NCI-H2107 treated with DMSO at 0.1 percent for 48 hours (cell line): ENCODE data around the gene APBA2.
A peak's percentile ranks its signal among the peaks of the same experiment; 100 is the strongest.

Experiments used
- DNase-seq: peaks from one replicate; lab custom pipeline; 2025; ENCODE audit not compliant: unreplicated experiment; lab: John Stamatoyannopoulos, UW

APBA2 gene

DNA sequence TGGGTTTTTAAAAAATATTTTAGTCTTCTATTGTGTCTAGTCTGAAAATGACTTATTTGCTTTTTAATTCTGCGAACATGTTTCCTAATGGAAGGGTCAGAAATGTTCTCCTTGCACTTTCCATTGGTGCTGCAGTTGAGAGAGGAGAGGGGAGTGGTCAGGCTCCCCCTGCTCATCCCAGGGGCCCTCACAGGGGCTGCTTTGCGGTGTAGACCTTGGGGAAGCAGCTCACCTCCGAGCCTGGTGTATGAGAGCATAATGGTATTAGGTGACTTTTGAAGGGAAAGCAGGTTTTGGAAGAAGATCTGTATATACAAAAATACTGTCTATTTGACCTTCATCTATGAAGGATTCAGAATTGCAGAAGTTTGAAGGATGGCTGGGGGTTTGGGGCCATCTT lies 28.3 kb downstream of the APBA2 start:
- DNase-seq = no peak

DNA sequence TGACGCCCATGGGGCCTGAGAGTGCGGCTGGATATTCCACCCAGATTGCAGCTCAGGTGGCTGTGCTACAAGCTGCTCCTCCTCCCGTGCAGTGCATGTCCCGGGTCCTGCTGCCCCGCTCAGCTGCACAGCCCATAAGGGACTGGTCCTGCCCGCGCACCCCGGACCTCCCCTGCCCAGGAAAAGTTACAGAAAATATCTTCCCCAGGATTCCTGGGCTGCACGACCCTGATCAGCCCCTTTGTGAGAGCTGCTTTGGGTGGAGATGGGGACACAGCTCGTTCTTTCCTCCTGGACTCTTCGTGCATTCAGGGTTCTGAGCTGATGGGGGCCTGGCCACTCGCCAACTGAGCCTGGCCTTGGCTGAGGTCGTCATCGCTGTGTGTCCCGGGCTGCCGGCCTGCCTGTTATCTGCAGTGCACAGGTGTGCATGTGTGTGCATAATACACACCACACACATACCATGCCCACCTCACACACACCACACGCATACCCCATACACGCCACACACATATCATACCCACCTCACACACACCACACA lies 28.8 kb downstream of the APBA2 start:
- no peak for DNase-seq

DNA sequence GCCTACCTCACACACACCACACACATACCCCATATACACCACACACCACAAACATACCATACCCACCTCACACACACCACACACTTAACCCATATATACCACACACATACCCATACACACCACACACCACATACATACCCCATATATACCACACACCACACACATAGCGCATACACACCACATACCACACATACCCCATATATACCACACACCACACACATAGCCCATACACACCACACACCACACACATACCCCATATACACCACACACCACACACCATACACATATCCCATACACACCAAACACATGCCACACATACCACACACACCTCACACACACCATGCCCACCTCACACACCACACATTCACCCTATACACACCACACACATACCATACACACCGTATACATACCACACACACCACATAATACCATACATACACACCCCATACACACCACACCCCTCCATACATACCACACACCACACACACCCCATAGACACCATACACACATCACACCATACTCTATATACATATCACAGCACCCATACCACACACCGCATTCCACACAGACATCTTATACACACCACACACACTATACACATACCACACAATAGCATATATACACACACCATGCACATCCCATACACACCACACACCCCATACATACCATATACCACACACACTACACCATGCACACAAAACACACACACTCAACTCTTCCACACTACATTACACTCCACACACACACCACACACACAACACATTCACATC lies 29.5 kb downstream of the APBA2 start:
- no peak for DNase-seq

DNA sequence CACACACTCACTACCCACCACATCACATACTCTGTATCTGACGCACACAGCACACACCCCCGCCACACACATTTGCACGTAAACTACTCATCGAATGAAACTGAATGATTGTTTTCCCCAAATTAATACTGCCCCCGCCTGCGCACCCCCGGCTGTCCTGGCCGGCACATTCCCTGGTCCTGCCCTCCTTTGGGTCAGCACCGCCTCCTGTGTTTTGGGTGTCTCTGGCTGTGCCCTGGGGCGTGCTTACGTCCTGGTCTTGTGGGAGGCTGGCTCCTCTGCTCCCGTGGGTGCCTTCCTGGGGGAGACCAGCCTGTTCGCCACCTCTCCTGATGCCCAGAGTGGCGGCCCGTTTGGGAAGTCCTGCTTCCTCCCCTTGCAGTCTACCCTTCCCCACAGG lies 30.2 kb downstream of the APBA2 start:
- no peak for DNase-seq

DNA sequence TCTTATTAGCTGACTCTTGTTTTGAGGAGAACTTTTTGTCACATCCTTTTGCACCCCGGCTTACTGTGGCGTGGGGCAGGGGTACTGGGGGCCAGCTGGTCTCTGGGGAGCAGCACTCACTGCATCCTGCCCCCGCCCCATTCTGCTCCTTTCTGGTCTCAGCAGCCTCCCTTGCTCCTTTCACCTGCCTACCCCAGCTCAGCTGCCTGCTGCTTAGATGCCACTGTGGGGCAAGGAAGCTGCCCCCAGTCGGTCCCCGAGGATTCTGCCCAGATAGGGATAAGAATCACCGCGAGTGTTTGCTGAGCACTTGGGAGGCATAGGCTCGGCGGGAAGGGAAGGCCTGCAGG lies 32.0 kb downstream of the APBA2 start:
- no peak for DNase-seq

DNA sequence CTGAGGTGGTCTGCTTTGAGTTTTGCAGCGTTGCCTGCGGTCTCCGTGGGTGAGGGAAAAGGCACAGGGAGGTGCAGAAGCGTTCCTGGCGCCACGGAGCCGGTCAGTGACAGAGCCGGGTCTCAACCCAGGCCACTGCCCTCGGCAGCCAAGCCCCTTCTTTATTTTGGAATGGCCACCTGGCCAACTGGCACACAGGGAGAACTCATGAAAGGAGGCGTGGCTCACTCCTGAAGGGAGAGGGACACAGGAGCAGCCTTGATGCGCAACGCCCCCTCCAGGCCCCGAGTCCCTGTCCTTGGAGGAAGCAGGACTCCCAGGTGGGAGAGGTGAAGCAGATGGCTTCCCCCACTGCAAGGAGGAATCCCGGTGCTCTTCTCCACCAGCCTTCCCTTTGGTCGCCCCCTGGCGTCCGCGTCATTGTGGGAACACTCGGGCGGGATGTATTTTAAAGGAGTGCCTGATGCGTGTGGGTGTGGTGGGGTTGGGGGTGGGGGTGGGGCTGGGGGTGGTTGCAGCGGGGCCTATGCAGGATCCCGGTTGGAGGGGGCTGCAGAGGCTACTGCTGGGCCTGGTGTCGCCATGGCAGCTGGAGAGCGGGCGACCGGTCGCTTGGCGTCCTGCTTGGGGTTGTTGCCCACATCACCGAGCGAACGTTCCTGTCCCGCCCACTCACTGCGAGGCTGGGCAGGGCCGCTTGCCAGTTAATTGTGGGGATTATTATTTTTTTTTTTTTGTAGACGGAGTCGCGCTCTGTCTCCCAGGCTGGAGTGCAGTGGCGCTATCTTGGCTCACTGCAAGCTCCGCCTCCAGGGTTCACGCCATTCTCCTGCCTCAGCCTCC lies 32.6 kb downstream of the APBA2 start:
- no peak for DNase-seq

DNA sequence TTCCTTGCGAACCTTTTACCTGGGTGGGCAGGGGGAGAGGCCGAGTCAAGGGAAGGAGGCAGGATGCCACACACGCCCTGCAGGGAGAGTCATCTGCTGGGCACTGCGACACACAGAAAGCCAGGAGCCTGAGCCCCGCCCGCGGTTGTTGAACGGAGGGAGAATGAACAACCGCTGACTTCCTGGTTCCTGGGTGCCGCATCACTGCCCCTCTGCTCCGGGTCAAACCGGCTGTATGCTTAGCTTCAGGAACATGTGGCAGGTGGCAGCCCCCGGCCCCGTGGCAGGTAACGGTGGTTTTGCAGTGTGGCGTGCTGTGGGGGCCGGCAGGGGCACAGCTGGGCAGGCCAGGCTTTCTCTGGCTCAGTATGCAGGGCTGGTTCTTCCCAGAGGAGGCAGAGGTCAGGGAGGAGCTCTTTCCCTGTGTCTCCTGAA lies 33.4 kb downstream of the APBA2 start:
- peak; percentile 14 for DNase-seq

DNA sequence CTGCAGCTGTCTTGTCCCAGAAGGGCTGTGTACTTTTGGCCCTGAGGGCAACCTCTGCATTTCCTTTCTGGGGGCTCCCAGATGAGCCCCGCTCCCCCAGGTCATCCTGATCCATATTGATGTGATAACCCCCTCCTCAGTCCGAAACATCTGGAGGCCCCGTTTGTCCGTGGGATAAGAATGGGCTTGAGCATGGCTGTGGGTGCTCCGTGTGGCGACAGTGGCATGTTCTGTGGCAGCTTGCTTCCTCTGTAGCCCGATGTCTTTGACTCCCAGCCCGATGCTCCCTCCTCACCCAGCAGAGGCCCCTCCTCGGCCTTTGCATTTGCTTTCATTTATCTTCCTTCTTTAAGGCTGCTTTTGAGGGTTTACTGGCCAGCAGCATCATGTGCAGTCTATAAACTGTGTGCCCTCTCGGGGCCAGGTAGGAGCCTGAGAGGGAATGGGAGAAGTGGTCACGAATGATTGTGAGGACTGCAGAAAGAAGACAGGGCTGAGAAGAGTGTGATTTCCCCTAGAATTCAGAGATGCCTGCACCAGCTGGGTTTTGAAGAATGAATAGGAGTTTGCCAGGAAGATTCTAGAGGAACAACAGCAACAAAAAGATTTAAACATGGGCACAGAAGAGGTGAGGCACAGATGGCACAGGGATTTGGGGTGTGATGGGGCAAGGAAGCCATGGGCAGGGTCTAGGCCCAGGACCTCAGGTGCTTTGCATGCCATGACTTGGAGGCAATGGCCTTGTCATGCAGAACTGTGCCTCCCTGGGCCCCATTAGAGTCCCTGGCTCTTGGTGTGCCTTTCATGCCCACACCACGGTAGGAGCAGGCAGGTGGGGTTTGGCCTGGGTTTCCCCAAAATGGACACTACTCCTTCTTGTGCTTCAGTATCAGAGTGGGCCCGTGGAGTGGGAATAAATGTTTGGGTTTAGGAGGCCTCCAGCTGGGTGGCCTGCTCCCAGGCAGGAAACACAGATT lies 34.2 kb downstream of the APBA2 start:
- DNase-seq = no peak

DNA sequence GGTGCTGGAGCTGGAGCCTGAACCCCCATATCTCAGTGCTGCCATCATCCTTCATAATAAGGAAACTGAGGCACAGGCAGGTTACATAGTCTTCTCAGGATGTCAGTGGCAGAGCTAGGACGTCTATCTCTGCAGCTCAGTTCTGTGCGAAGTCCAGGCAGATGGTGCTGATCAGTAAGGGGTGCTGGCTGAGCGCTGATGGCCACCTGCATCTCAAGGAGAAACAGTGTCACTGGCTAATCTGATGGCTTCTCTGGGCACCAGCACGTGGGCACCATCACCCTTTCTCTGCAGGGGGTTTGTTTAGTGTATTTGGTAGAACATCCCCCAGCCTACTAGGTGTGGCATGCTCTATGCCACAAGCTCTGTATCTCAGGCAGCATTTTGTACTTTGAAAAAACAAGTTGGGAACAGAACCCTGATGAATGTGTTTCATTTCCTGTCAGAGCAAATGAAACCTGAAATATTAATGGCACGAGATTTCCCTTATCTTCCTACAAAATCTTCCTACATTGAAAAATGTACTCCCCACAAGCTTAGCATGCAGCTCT lies 35.1 kb downstream of the APBA2 start:
- no peak for DNase-seq

DNA sequence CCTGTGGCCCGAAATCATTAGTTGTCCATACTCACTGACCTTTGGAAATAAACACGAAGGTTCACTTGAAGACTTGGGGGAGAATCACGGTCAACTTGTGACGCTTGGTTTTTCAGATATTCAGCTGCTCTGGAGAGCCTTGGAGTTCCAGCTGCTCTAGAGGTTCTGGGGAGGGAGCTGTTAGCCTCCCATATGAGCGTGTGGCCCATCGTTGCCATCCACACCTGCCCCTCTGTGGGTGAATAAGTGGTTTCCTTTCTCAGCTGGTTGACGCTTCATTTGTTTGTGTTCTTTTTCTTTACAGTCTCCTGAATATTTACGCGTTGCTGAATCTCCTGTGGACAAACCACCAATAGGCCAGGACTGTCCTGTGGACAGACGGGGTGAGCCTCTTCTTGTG lies 35.6 kb downstream of the APBA2 start:
- DNase-seq = peak; percentile 17

DNA sequence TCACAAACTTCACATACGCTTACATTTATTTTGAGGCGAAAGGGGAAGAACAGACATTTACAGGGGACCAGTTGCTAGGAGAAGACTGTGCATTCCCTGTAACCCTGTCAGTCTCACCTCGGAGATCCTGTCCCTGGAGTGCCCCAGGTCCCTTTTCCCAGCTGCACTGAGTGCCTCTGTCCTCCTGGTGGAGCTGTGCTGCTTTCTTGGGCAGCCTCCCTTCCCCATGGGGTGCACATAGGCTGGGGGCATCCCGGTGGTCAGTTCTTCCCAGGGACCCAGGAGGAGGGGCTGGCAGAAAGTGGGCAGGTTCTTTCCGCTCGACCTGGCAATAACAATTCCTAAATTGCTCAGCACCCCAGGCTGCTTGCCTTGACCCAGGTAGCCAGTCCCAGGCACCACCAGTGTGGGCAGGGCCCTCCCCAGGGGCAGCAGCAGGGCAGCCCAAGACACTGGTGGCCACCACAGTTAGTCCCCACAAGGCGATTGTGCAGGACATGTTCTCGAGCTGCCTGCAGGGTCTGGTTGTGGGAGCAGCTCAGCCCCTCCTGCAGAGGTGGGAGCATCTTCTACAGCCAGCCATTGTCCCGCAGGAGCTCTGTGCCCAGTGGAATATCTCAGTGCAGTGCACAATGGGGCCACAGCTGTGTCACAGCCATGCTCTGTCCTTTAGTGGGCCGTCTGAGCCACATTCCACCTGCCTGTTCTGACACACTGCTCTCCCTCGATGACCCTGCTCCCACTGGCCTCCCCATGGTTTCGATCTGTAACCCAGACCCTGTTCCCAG lies 36.3 kb downstream of the APBA2 start:
- DNase-seq = no peak

DNA sequence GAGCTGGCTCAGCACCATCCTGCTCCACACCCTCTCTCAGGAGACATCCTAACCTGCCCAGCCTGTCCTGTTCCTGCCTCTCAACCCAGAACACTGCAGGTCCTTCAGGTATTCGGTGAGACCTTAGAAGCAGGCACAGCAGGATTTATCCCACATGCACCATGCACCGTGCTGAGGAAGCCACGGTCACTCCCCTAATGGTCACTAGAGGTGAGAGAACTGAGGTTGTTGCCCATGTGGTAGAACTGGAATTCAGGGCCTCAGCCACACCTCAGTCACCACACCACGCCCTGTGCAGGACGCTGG lies 36.9 kb downstream of the APBA2 start:
- DNase-seq = no peak

DNA sequence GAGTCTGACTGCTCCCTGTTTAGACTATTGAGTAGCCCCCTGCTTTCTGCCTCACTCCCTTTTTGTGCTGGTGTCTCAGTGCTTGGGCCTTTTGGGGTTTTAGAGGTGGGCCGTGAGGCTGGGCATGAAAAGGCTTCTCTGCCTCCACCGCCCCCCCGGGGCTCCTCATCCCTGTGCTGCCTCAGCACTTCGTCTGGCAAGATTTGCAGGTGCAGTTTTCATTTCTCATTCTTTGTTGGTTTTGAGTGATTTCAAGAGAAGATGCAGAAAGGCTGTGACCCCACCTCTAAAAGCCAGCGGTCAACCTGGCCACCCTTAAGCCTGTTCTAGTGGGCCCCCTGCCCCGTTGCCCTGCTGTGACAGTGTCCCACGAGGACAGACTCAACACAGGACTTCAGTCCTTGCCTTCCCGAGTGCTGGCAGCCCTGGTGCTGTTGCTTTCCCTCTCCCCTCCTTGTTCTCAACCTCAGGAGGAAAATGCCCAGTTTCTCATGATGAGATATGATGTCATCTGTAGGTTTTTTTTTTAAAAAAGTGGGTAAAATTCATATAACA lies 38.0 kb downstream of the APBA2 start:
- DNase-seq = no peak

DNA sequence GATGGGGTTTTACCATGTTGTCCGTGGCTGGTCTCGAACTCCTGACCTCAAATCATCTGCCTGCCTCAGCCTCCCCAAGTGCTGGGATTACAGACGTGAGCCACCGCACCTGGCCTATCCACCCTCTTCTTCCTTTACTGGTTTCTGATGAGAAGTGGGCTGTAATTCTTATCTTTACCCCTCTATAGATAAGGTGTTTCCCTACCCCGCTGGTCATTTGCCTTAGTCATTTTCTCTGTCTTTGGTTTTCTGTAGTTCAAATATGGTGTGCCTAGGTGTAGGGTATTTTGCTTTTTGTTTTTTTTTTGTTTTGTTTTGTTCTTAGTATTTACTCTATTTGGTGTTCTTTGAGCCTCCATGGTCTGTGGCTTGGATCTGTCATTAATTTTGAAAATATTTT lies 41.3 kb downstream of the APBA2 start:
- DNase-seq = no peak

DNA sequence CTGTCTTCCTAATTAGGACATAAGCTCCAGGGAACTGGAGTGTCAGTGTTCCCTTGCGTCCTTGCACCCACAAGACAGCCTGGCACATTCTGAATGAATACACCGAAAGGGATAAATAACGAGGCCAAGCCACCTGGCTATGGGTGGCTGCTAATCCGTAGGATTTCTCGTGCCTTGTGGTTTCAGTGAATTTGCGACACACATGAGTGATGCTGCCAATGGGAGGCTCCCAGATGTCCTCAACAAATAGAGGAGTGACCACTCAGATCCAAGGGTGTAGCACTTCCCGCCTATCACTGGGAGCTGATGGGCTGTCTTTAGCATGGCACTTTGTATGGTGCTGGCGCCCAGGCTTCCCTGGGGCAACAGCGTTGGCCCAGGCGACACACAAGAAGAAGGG lies 43.4 kb downstream of the APBA2 start:
- no peak for DNase-seq

DNA sequence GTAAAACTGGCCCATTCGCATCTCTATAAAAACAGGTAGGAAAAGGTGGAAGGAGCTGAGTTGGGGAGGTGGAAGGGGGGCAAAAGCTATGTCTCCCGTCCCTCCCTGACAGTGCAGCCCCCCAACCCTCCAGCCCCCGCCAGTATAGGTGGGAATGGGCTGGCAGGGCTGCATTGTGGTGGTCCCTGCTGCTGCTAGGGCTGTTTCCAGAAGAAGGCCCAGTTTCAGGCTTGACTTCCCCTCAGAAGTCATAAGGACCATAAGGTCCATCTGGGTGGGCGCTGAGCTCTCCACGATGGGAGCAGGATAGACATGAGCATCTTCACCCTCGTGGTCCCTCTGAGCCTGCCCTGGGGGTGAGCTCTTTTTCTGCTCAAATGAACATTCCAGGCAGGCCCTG lies 44.2 kb downstream of the APBA2 start:
- DNase-seq = no peak

DNA sequence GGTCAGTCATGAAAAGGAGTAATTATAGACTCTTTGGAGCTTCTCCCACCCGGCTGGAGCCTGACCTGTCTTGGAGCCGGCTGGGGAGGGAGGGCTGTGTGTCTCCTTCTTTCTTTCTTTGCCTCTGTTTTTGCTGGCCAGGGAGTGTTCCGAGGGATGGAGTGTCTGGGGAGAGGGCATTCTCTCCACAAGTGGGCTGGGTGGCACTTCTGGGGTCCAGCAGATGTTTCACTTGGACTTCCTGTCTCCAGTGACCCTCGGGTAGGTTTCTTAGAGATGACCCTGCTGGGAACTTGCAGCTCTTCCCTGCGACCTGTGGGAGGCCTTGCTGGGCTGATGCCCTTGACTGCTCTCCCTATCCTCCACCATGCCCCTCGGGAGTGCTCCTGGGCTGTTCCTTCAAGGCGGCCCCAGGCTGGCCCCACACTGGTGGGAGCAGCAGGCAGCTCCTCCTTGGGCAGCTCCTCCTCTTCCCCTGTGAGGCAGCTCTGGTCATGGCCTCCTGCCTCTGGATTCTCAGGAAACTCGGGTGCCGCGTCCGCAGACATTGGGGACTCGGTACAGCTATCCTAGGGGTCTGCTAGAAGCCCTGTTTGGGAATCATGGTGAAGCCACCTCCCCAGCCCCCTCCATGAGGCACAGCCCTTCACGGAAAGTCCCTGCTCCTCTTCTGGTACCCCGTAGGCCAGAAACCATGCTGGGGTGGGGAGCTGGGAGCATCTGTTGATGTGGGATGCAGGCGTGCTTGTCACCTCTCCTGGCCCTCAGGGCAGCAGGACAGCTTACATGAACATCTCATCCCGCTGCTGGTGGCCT lies 44.9 kb downstream of the APBA2 start:
- DNase-seq = no peak

DNA sequence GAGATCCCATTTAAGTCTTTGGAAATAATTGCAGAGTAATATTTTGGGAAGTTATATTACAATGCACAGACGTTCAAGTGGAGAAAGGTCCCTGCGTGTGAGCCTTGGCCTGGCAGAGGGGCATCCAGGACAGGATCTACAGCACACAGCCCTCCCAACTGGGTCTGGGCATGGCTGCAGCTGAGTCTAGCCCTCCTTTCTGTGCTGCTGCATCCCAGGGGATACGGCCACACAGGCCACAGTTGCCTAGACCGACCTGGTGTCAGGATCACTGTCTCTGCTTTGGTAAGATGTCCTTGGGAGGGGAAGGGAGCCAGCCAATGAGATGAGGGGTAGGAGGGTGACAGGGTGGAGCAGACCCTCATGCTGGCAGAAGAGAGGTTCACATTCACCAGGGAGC lies 46.1 kb downstream of the APBA2 start:
- DNase-seq = no peak

DNA sequence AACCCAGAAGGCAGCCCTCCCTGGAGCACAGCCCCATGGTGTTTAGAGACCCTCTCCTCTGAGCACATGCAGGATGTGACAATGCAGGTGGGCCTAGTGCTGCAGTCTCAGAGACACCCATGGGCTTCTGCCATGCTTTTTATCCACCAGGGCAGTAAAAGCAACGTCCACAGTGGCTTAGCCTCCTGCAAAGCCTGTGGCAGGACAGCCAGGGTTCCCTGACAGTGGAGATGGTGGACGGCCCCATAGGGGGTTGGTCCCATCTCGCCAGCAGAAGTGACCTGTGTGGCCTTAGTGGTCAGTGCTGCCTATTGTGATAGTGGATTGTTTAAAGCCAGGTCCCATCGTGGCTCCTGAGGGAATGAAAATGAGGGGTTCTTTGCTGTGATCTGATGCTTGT lies 46.6 kb downstream of the APBA2 start:
- no peak for DNase-seq
